ENCODE data around the gene SDHAF2. TPM values are rescaled to one million over a fixed set of nuclear protein-coding genes. Genes with fewer than 3 reads are reported as not detected.

SDHAF2 gene
- total RNA-seq, 6 donors from 2014 or later: 20.9 to 63.9 (median 34.6) TPM

GRCh38 chr11:61404641-61405040 is 25.3 kb upstream of the SDHAF2 start:
- Histone ChIP-seq H3K36me3 (peaks cover 27 to 85% (median 65%) of the 10 kb centered on the region in 4 donors), H3K9me3 (no peaks in the 10 kb centered on the region), H3K4me1 (no peaks in the 10 kb centered on the region), H3K4me3 (no peak overlapping the region), H3K27ac (no peak overlapping the region), H3K27me3 (no peaks in the 10 kb centered on the region)
- DNase-seq: no peak
- no peak for ATAC-seq (ENCODE audit: low FRiP score in 2 of 2)
- TF ChIP-seq EP300 (IDR thresholded peaks at IDR 0.05) (no peak), POLR2A (IDR thresholded peaks at IDR 0.05) (no peak), CTCF (IDR thresholded peaks at IDR 0.05) (no peak), POLR2AphosphoS5 (IDR thresholded peaks at IDR 0.05) (no peak)
- WGBS, 2 donors: 90 to 95% methylated on average over 4 of the region's 4 CpGs

GRCh38 chr11:61406067-61406466 is 23.9 kb upstream of the SDHAF2 start:
- Histone ChIP-seq H3K27ac (no peak overlapping the region), H3K4me3 (no peak overlapping the region), H3K27me3 (no peaks in the 10 kb centered on the region), H3K9me3 (no peaks in the 10 kb centered on the region), H3K4me1 (no peaks in the 10 kb centered on the region), H3K36me3 (peaks cover 35 to 97% (median 79%) of the 10 kb centered on the region in 4 donors)
- ATAC-seq (ENCODE audit: low FRiP score in 2 of 2): no peak
- TF ChIP-seq CTCF (IDR thresholded peaks at IDR 0.05) (no peak), EP300 (IDR thresholded peaks at IDR 0.05) (no peak), POLR2A (IDR thresholded peaks at IDR 0.05) (no peak), POLR2AphosphoS5 (IDR thresholded peaks at IDR 0.05) (no peak)
- DNase-seq: no peak
- WGBS, 2 donors: 92 to 96% methylated on average over 2 of the region's 2 CpGs

GRCh38 chr11:61406991-61407728 is 22.8 kb upstream of the SDHAF2 start:
- Histone ChIP-seq H3K36me3 (peaks cover 44 to 98% (median 89%) of the 10 kb centered on the region in 4 donors), H3K27ac (no peak overlapping the region), H3K4me1 (no peaks in the 10 kb centered on the region), H3K4me3 (no peak overlapping the region), H3K27me3 (no peaks in the 10 kb centered on the region), H3K9me3 (no peaks in the 10 kb centered on the region)
- ATAC-seq (ENCODE audit: low FRiP score in 2 of 2) (no peak), DNase-seq (no peak)
- TF ChIP-seq POLR2AphosphoS5 (IDR thresholded peaks at IDR 0.05) (no peak), POLR2A (IDR thresholded peaks at IDR 0.05) (no peak), CTCF (IDR thresholded peaks at IDR 0.05) (no peak), EP300 (IDR thresholded peaks at IDR 0.05) (no peak)
- 93 to 97% methylated on average over 5 of the region's 5 CpGs for WGBS, 2 donors

GRCh38 chr11:61411589-61411988 is 18.3 kb upstream of the SDHAF2 start:
- 80 to 83% methylated on average over 9 of the region's 9 CpGs for WGBS, 2 donors
- Histone ChIP-seq H3K36me3 (peaks cover 59 to 100% (median 96%) of the 10 kb centered on the region in 4 donors), H3K4me3 (no peak overlapping the region), H3K9me3 (no peaks in the 10 kb centered on the region), H3K27ac (no peak overlapping the region), H3K27me3 (no peaks in the 10 kb centered on the region), H3K4me1 (no peaks in the 10 kb centered on the region)
- DNase-seq (no peak), ATAC-seq (ENCODE audit: low FRiP score in 2 of 2) (no peak)
- TF ChIP-seq POLR2A (IDR thresholded peaks at IDR 0.05) (no peak), POLR2AphosphoS5 (IDR thresholded peaks at IDR 0.05) (no peak), CTCF (IDR thresholded peaks at IDR 0.05) (no peak), EP300 (IDR thresholded peaks at IDR 0.05) (no peak)

- WGBS, 2 donors: 82 to 86% methylated on average over 3 of the region's 3 CpGs
- H3K27me3 ChIP-seq: no peaks in the 10 kb centered on the region
- peak in 1 of 2 donors; percentile 71 for ATAC-seq (ENCODE audit: low FRiP score in 2 of 2)
- H3K27ac ChIP-seq: no peak overlapping the region
- no peak for DNase-seq
- peaks cover 0 to 18% (median 10%) of the 10 kb centered on the region in 4 donors for H3K4me1 ChIP-seq
- no peaks in the 10 kb centered on the region for H3K9me3 ChIP-seq
- no peak for TF ChIP-seq CTCF (IDR thresholded peaks at IDR 0.05)
- H3K36me3 ChIP-seq: peaks cover 63 to 100% (median 93%) of the 10 kb centered on the region in 4 donors
- H3K4me3 ChIP-seq: no peak overlapping the region
Measured at GRCh38 chr11:61413496-61413895, 16.4 kb upstream of the SDHAF2 start.

Measured in upper lobe of left lung (tissue), 6 donors.